Keratinocyte (primary cell): Measurements from ENCODE around the gene KCNMA1. TPM values are rescaled to one million over a fixed set of nuclear protein-coding genes. Genes with fewer than 3 reads are reported as not detected.

Experiments used
- DNase-seq: peaks from one replicate; pipeline ENCODE4 v3.0.0-alpha.2; 2011; ENCODE audit warnings: low read depth, missing footprints, low spot score
- FAIRE-seq: peaks from 2 replicates; lab custom pipeline; 2011; peaks lifted over from hg19 to GRCh38; lab: Jason Lieb, UNC
- H2AFZ ChIP-seq: 2 replicates; pipeline ENCODE4 v1.6.0; 2012; ENCODE audit warnings: low read length, control low read depth, inconsistent platforms; ENCODE audit not compliant: control insufficient read depth
- H3K27ac ChIP-seq: 2 replicates; pipeline ENCODE4 v1.5.1; 2011; ENCODE audit warnings: low read length; ENCODE audit not compliant: control insufficient read depth, insufficient read depth
- H3K27me3 ChIP-seq: 3 replicates; pipeline ENCODE4 v1.6.0; 2011; ENCODE audit warnings: low read length; ENCODE audit not compliant: control insufficient read depth, insufficient read depth; ENCODE audit errors: extremely low read depth
- H3K36me3 ChIP-seq, 2 experiments: 2 replicates in 1 of 2; 3 replicates in 1 of 2; pipeline ENCODE4 v1.5.1; 2011; ENCODE audit warnings: low read length in 2 of 2, mild to moderate bottlenecking in 1 of 2; ENCODE audit not compliant: control insufficient read depth in 2 of 2, insufficient read depth in 2 of 2; ENCODE audit errors: extremely low read depth in 1 of 2
- H3K4me1 ChIP-seq: 3 replicates; pipeline ENCODE4 v1.5.1; 2011; ENCODE audit warnings: low read length; ENCODE audit not compliant: control insufficient read depth, insufficient read depth; ENCODE audit errors: extremely low read depth
- H3K4me2 ChIP-seq: 3 replicates; pipeline ENCODE4 v1.6.0; 2011; ENCODE audit warnings: low read depth, low read length; ENCODE audit not compliant: control insufficient read depth, insufficient read depth; ENCODE audit errors: extremely low read depth
- H3K4me3 ChIP-seq, 3 experiments: fragments of 200-600 bp in 1 of 3; sonication (generic) in 1 of 3; 2 replicates in 2 of 3; 3 replicates in 1 of 3; pipeline ENCODE4 v1.5.1; 2011 to 2016; ENCODE audit warnings: low read length in 3 of 3, mild to moderate bottlenecking in 3 of 3, control low read depth in 2 of 3, inconsistent platforms in 1 of 3, low read depth in 1 of 3, mixed read lengths in 1 of 3, mixed run types in 1 of 3, moderate library complexity in 1 of 3; ENCODE audit not compliant: control insufficient read depth in 2 of 3, insufficient read depth in 2 of 3; ENCODE audit errors: extremely low read depth in 1 of 3
- H3K79me2 ChIP-seq: 2 replicates; pipeline ENCODE4 v1.6.0; 2012; ENCODE audit warnings: low read length; ENCODE audit not compliant: control insufficient read depth, insufficient read depth
- H3K9ac ChIP-seq: 3 replicates; pipeline ENCODE4 v1.6.0; 2011; ENCODE audit warnings: low read length; ENCODE audit not compliant: control insufficient read depth, insufficient read depth; ENCODE audit errors: extremely low read depth
- H3K9me1 ChIP-seq: 3 replicates; pipeline ENCODE4 v1.6.0; 2011; ENCODE audit warnings: low read length; ENCODE audit not compliant: control insufficient read depth, insufficient read depth; ENCODE audit errors: extremely low read depth
- H3K9me3 ChIP-seq: 2 replicates; pipeline ENCODE4 v1.5.1; 2012; ENCODE audit warnings: low read depth, low read length; ENCODE audit not compliant: control insufficient read depth
- H4K20me1 ChIP-seq: 3 replicates; pipeline ENCODE4 v1.6.0; 2011; ENCODE audit warnings: low read length; ENCODE audit not compliant: control insufficient read depth, insufficient read depth; ENCODE audit errors: extremely low read depth
- CTCF ChIP-seq, 3 experiments: IDR thresholded peaks in 1 of 3; conservative IDR thresholded peaks in 1 of 3; optimal IDR thresholded peaks in 1 of 3; 2 replicates in 2 of 3; 3 replicates in 1 of 3; pipeline versions ENCODE3 to v1.5.1; 2011; ENCODE audit warnings: low read length in 3 of 3, mild to moderate bottlenecking in 3 of 3, moderate library complexity in 2 of 3, control low read depth in 1 of 3, inconsistent platforms in 1 of 3; ENCODE audit not compliant: insufficient read depth in 2 of 3; ENCODE audit errors: extremely low read depth in 1 of 3
- EZH2 ChIP-seq: IDR thresholded peaks from one replicate; pipeline ENCODE4 v1.6.1; 2012; ENCODE audit warnings: inconsistent platforms, mild to moderate bottlenecking, low read length, moderate library complexity
- dilution Hi-C: fragments of 300-500 bp; cut with MboI; formaldehyde crosslinking; loops from one replicate; pipeline ENCODE4 v1.7.0; 2020; ENCODE audit warnings: low sequenced_read_pairs; ENCODE audit not compliant: extremely low pct_ligation_motif_present
- polyA plus RNA-seq, 5 experiments: library from polyadenylated mRNA; depleted of rRNA in 3 of 5; stranded (reverse) in 3 of 5; stranded (forward) in 1 of 5; unstranded in 1 of 5; fragments of >200 nt; gene quantifications; 1 replicate in 1 of 5; 2 replicates in 3 of 5; 3 replicates in 1 of 5; pipeline versions ENCODE4 v1.2.1 to v1.2.3, GENCODE V29; 2011 to 2012; ENCODE audit warnings: missing spikeins in 2 of 5, low read depth in 1 of 5, low replicate concordance in 1 of 5

KCNMA1 gene
- polyA plus RNA-seq, 1 donor (not counting 4 experiments of a cell fraction or from before 2014, with no cell fraction given): 6.3 TPM

GRCh38 chr10:77492368-77492994 is 145.1 kb downstream of the KCNMA1 start:
- Histone ChIP-seq H3K36me3 (no peaks in the 10 kb centered on the region), H3K79me2 (no peaks in the 10 kb centered on the region), H4K20me1 (no peaks in the 10 kb centered on the region), H3K9me3 (no peaks in the 10 kb centered on the region), H3K9me1 (no peaks in the 10 kb centered on the region), H3K4me3 (no peak overlapping the region), H2AFZ (no peak overlapping the region), H3K27me3 (no peaks in the 10 kb centered on the region), H3K27ac (no peak overlapping the region), H3K9ac (no peak overlapping the region), H3K4me2 (no peak overlapping the region), H3K4me1 (peaks cover 9% of the 10 kb centered on the region)
- TF ChIP-seq CTCF (optimal IDR thresholded peaks at IDR 0.05 in 1 of 3, IDR thresholded peaks at IDR 0.05 in 1 of 3, conservative IDR thresholded peaks at IDR 0.05 in 1 of 3; ENCODE audit: extremely low read depth in 1 of 3, insufficient read depth in 2 of 3, low read length in 3 of 3) (no peak), EZH2 (no peak)
- dilution Hi-C loops: no loop called here
- DNase-seq (no peak), FAIRE-seq (no peak)

GRCh38 chr10:77490534-77491314 is 146.9 kb downstream of the KCNMA1 start:
- Histone ChIP-seq H3K9me3 (no peaks in the 10 kb centered on the region), H3K4me3 (no peak overlapping the region), H3K27me3 (no peaks in the 10 kb centered on the region), H4K20me1 (no peaks in the 10 kb centered on the region), H3K4me2 (no peak overlapping the region), H3K9ac (no peak overlapping the region), H3K9me1 (no peaks in the 10 kb centered on the region), H3K4me1 (no peaks in the 10 kb centered on the region), H3K36me3 (no peaks in the 10 kb centered on the region), H3K27ac (no peak overlapping the region), H2AFZ (no peak overlapping the region), H3K79me2 (no peaks in the 10 kb centered on the region)
- no peak for DNase-seq
- dilution Hi-C loops: no loop called here
- no peak for TF ChIP-seq CTCF (optimal IDR thresholded peaks at IDR 0.05 in 1 of 3, IDR thresholded peaks at IDR 0.05 in 1 of 3, conservative IDR thresholded peaks at IDR 0.05 in 1 of 3; ENCODE audit: extremely low read depth in 1 of 3, insufficient read depth in 2 of 3, low read length in 3 of 3)
- TF ChIP-seq EZH2: no peak
- FAIRE-seq: no peak
